OCI-M2 (cell line): ENCODE results near the gene OR5H15.
"Not testable (repeated sequence)": the region's sequence is repeated elsewhere in the genome, so short reads cannot be mapped to it uniquely, and the experiment has no call there.

Source experiments
- DNase-seq: peaks from one replicate; lab custom pipeline; 2025; ENCODE audit not compliant: unreplicated experiment; lab: John Stamatoyannopoulos, UW

The OR5H15 gene

DNA sequence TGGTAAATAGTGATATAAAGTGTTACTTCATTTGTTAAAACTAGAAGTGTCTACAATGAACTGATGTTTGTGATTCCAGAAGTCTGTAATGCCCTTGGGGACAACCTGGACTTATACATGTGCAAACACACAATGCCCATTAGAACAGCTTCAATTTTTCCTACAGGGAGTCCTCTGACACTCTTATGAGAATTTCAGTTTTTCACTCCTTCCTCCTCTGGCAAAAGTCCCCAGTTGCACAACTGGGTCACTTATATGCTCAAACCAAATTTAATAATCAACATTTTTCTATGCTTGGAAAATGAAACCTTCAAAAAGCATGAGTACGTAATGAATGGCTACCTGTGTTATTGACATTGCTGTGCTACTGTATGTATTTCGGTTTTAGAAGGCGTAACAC is at the start of gene OR5H15:
TSS of gene OR5H15 (plus strand) at position 301 of the 400 bp plus-strand sequence. CDS start 2,004 bp downstream, outside the sequence.
- DNase-seq = no peak

DNA sequence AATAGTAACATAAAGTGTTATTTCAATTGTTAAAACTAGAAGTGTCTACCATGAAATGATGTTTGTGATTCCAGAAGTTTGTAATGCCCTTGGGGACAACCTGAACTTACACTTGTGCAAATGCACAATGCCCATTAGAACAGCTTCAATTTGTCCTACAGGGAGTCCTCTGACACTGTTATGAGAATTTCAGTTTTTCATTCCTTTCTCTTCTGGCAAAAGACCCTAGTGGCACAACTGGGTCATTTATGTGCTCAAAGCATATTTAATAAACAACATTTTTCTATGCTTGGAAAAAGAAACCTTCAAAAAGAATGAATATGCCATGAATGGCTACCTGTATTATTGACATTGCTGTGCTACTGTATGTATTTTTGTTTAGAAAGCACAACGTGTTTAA is 36.1 kb upstream of the OR5H15 start, which contains the start of gene OR5H1:
TSS of gene OR5H1 (plus strand) at position 301 of the 400 bp plus-strand sequence. CDS start 1,977 bp downstream, outside the sequence.
- no peak for DNase-seq

DNA sequence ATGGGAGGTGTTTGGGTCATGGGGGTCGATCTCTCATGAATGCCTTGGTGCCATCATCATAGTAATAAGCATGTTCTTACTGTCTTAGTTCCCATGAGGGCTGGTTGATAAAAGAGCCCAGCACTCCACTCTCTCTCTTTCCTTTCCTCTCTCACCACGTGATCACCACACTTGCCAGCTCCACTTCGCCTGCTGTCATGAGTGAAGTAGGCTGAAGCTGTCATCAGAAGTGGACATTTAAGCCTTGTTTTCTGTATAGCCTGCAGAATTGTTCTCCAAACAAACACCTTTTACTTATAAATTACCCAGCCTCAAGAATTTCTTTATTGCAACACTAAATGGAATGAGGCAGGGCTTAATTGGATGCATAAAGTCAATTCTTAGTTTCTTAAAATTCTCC is 29.9 kb upstream of the OR5H15 start:
- DNase-seq = no peak

DNA sequence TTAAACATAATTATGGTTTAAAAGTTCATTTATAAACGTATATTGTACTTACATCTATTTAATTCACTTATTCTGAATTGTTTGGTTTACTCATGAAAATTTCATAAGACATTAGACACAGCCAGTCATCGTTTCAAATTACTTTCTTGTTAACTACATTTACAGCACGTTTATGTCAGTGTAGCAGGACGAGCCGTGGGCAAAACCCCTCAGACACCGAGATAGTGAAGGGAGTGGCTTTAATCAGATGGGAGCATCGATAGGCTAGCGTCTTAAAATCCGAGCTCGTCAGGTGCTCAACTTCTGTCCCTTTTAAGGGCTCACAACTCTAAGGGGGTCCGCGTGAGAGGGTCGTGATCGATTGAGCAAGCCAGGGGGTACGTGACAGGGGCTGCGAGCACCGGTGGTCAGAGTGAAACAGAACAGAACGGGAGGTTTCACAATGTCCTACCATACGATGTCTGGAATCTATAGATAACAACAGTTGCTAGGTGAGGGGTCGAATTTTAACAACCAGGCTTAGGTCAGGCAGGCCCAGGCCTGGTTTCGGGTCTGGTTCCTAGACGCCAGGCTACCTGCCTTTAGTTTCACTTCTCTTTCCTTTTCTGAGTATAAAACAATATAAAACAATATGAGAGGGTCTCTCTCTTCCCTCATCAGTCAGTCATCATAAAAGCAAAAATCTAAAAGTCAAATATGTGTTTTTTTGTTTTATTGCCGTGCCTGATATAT is 28.5 kb upstream of the OR5H15 start:
- DNase-seq = not testable (repeated sequence)

GRCh38 chr3:98140531-98140930 is 26.0 kb upstream of the OR5H15 start:
- no peak for DNase-seq

DNA sequence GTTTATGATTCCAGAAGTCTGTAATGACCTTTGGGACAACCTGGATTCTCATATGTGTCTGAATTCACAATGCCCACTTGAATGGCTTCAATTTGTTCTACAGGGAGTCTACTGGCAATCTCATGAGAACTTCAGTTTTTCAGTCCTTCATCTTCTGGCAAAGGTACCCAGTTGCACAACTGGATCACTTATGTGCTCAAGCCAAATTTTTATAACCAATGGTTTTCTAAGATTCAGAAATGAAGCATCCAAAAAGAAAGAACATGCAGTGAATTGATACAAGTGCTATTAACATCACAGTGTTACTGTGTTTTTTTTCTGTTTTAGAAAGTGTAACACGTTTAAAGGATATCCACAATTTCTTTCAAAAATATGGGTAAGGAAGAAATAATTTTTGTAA is 19.3 kb upstream of the OR5H15 start, which contains the start of gene OR5H14:
TSS of gene OR5H14 (plus strand) at position 301 of the 400 bp plus-strand sequence. CDS start 1,907 bp downstream, outside the sequence.
- DNase-seq = no peak

DNA sequence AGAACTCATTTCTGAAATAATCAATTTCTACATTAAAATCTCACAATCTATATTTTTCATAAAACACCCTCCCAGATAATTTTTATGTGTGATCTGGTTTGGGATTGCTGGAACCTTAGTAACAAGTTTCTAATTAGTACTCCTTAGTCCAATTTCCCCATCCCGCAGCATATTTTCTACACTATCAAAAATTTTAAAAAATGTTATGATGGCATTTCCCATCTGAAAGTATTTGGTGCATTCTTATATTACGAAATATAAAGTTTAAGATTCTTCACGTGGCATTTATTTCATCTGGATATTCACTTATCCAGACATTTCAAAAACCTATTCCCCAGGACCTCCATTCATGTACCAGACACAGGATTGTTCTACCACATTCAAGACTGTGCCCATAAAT is 17.7 kb upstream of the OR5H15 start:
- DNase-seq = no peak

DNA sequence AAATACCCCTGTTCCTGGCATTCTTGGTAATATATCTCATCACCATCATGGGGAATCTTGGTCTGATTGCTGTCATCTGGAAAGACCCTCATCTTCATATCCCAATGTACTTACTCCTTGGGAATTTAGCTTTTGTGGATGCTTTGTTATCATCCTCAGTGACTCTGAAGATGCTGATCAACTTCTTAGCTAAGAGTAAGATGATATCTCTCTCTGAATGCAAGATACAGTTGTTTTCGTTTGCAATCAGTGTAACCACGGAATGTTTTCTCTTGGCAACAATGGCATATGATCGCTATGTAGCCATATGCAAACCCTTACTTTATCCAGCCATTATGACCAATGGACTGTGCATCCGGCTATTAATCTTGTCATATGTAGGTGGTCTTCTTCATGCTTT is 17.0 kb upstream of the OR5H15 start:
- not testable (repeated sequence) for DNase-seq

GRCh38 chr3:98151241-98151640 is 15.3 kb upstream of the OR5H15 start:
- no peak for DNase-seq

DNA sequence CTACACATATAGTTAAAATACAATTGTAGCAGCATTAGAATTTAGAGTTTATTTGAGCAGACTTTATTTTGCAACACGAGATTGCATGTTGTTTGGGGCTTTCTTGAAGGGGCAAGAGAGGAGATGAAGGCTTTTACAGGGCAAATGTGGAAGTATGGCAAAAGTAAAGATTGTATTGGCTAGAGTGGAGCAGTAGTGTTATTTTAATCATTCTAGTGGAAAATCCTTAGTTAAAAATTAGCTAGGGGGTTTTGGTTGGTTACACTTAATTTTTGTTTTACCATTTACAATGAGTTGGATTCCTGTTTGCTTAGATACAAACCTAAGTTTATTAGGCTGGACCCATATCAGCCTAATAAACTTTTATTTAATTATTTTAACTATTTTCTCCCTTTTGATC is 4.6 kb downstream of the OR5H15 start:
- no peak for DNase-seq

- DNase-seq = no peak
These were observed 6.1 kb downstream of the OR5H15 start for GRCh38 chr3:98172621-98173020.

- DNase-seq = no peak
These were observed 13.9 kb downstream of the OR5H15 start for GRCh38 chr3:98180319-98180890.

DNA sequence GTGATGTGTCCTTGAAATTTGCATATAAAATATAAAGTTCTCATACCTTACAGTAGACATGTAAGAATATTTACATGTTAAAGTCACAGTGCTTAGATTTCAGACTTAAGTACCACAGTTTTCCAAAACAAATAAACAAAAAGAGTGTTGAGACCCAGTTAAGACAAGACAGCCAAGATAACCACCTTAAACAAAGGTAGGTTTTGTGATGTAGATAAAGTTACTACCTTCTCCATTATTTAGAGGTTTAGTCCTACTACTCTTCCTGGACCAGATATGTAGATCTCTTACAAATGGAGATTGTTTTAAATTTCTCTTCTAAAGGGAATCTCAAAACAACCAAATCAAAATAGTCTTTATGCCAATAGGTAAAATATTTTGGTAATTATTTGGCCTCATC is 15.7 kb downstream of the OR5H15 start:
- no peak for DNase-seq

DNA sequence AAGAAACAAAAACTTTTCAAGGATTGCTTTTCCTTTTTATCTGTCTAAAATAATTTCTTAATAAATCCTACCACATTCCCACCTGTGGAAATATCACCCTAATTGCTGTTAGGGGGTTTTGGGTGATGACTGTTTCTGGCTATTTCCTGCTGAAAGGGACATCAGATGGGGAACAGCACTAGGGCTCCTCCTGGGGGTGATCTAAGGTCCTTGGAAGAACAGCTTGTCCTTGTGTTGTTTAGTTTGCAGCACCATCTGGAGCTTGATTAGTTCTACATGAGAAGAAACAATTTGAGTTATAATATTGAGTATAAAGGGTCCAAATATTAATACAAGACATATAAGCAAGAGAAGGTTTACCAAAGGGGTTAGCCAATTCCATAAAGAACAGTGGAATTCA is 18.7 kb downstream of the OR5H15 start:
- DNase-seq = no peak

GRCh38 chr3:98188545-98188944 is 22.0 kb downstream of the OR5H15 start:
- DNase-seq = no peak

- not testable (repeated sequence) for DNase-seq
These were observed 24.4 kb downstream of the OR5H15 start for GRCh38 chr3:98190911-98191310.

DNA sequence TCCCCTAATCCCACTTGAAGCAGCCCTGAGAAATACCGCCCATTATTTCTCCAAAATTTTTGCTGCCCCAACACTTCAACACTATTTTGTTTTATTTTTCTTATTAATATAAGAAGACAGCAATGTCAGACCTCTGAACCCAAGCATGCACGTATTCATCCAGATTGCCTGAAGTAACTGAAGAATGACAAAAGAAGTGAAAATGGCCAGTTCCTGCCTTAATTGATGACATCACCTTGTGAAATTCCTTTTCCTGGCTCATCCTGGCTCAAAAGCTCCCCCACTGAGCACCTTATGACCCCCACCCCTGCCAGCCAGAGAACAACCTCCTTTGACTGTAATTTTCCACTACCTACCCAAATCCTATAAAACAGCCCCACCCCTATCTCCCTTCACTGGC is 29.8 kb downstream of the OR5H15 start:
- DNase-seq = not testable (repeated sequence)

GRCh38 chr3:98199020-98199419 is 32.5 kb downstream of the OR5H15 start:
- DNase-seq = no peak

DNA sequence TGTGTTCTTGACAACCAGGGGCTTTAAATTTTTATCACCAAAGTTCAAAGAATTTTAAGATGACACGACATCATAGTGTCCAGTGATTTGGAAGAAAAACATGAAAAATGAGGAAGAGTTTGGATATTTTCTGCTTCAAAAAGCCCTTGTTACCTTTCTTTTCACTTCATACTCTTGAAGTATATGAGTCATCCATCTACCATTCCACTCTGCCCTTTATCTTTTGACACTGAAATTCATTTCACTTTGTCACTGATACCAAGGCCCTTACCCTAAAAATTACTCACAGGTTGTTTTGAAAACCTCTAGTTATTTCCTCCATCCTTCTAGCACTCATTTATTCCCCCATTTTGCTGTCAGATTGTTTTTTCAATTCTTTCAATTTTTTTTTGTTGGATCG is 42.7 kb downstream of the OR5H15 start:
- no peak for DNase-seq

DNA sequence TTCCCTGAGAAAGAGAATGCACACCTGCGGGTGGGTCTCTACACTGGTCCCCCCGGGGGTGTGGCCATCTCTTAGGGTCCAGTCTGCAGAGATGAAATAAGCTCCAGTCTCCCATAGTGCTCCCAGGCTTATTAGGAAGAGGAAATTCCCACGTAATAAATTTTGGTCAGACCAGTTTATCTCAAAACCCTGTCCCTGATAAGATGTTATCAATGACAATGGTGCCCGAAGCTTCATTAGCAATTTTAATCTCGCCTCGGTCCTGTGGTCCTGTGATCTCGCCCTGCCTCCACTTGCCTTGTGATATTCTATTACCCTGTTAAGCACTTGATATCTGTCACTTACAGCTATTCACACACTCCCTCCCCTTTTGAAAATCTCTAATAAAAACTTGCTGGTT is 46.8 kb downstream of the OR5H15 start:
- no peak for DNase-seq

DNA sequence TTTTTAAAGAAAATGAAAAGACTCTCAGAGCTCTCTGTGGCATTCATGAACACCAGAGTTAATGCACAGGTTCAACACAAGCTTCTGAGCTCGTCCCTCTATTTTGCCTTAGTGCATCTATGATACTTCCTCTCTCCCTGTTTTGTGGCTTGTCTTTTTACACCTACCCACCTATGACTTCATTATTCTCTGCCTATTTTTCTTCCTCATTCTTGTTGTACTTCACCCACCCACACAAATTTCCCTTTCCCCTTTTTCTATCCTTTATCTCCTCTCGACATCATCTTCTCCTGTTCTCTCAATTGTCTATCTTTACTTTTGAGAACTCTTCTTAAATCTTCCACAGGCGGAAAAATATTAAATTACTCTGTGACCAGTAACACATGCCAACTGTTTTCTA is 48.6 kb downstream of the OR5H15 start:
- DNase-seq = no peak
